K562 (cell line): ENCODE measurements around the gene CPB1. TPM values are rescaled to one million over a fixed set of nuclear protein-coding genes. Genes with fewer than 3 reads are reported as not detected.

Experiments used
- ATAC-seq: fragments of 200-7000 bp; cut with Tn5 transposase; 3 replicates; pipeline ENCODE4 v1.9.1; 2020; ENCODE audit warnings: moderate library complexity
- BruUV-seq: library from RNA; stranded (reverse); fragments of 400-500 nt; replicated peaks from 2 replicates; lab custom pipeline; 2021; lab: Mats Ljungman, UMichigan
- CTCF ChIA-PET: fragments of 300-600 bp; formaldehyde crosslinking; extraction: SDS; loops from one replicate; lab custom pipeline; 2021; ENCODE audit warnings: low intra/inter-chr PET ratio; lab: Yijun Ruan, JAX
- POLR2A ChIA-PET: fragments of 300-600, 350-650 bp; sonication (Branson Sonifier 250); formaldehyde crosslinking; extraction: SDS; loops from one replicate; lab custom pipeline; 2021; ENCODE audit warnings: antibody characterized with exemption, inconsistent platforms; lab: Yijun Ruan, JAX
- DNase-seq, 4 experiments: peaks; one replicate each; pipeline versions ENCODE4 v3.0.0 to v3.0.0-alpha.2; 2011 to 2018; ENCODE audit warnings: low spot score in 3 of 4, mixed read lengths in 3 of 4; ENCODE audit errors: extremely low read depth in 1 of 4
- FAIRE-seq: peaks from 2 replicates; lab custom pipeline; 2011; peaks lifted over from hg19 to GRCh38; lab: Jason Lieb, UNC
- H2AFZ ChIP-seq: 2 replicates; pipeline ENCODE4 v1.6.0; 2011; ENCODE audit warnings: low read depth, low read length, control low read depth, inconsistent platforms
- H3K27ac ChIP-seq: fragments of 200-600 bp; 3 replicates; pipeline ENCODE4 v1.8.0; 2011; ENCODE audit warnings: low read depth, mild to moderate bottlenecking, control low read depth, inconsistent platforms, low read length, moderate library complexity, mixed read lengths; ENCODE audit errors: extremely low read depth
- H3K27me3 ChIP-seq, 2 experiments: fragments of 300-600 bp in 1 of 2; 2 replicates in 1 of 2; 3 replicates in 1 of 2; pipeline versions ENCODE4 v1.6.0 to v1.8.0; 2011; ENCODE audit warnings: inconsistent platforms in 2 of 2, low read length in 2 of 2, mild to moderate bottlenecking in 1 of 2, mixed read lengths in 1 of 2, moderate library complexity in 1 of 2; ENCODE audit not compliant: control insufficient read depth in 2 of 2, insufficient read depth in 2 of 2
- H3K36me3 ChIP-seq: fragments of 300-600 bp; 3 replicates; pipeline ENCODE4 v1.8.0; 2011; ENCODE audit warnings: mild to moderate bottlenecking, low read length, inconsistent platforms; ENCODE audit not compliant: control insufficient read depth, insufficient read depth
- H3K4me1 ChIP-seq, 2 experiments: fragments of 200-600 bp in 1 of 2; replicated peaks in 1 of 2; 2 replicates in 1 of 2; 3 replicates in 1 of 2; pipeline versions ENCODE4 v1.5.1 to v1.8.0; 2011; ENCODE audit warnings: inconsistent platforms in 2 of 2, low read length in 2 of 2, mild to moderate bottlenecking in 1 of 2, mixed read lengths in 1 of 2, moderate library complexity in 1 of 2; ENCODE audit not compliant: control insufficient read depth in 2 of 2, insufficient read depth in 2 of 2
- H3K4me2 ChIP-seq: 2 replicates; pipeline ENCODE4 v1.6.1; 2011; ENCODE audit warnings: low read length, control low read depth, inconsistent platforms, mixed read lengths; ENCODE audit not compliant: insufficient read depth
- H3K4me3 ChIP-seq: fragments of 200-600 bp; sonication (generic), shearing (Covaris generic); 2 replicates; pipeline ENCODE4 v1.5.1; 2016; ENCODE audit warnings: control low read depth, inconsistent platforms
- H3K79me2 ChIP-seq: fragments of 200-600 bp; 3 replicates; pipeline ENCODE4 v1.8.0; 2011; ENCODE audit warnings: low read length, inconsistent platforms; ENCODE audit not compliant: control insufficient read depth, insufficient read depth
- H3K9ac ChIP-seq, 2 experiments: 2 replicates each; pipeline versions ENCODE4 v1.6.0 to v1.6.1; 2011; ENCODE audit warnings: low read depth in 2 of 2, low read length in 2 of 2, control low read depth in 1 of 2, inconsistent platforms in 1 of 2, mild to moderate bottlenecking in 1 of 2, mixed read lengths in 1 of 2; ENCODE audit not compliant: insufficient read depth in 1 of 2
- H3K9me1 ChIP-seq: one replicate; pipeline ENCODE4 v1.6.0; 2011; ENCODE audit warnings: inconsistent platforms, mild to moderate bottlenecking, low read length, moderate library complexity; ENCODE audit not compliant: control insufficient read depth, insufficient read depth
- H3K9me3 ChIP-seq: replicated peaks from 2 replicates; pipeline ENCODE4 v1.5.1; 2011; ENCODE audit warnings: low read depth, low read length, inconsistent platforms; ENCODE audit not compliant: control insufficient read depth, insufficient read depth
- H4K20me1 ChIP-seq: replicated peaks from 2 replicates; pipeline ENCODE4 v1.6.1; 2011; ENCODE audit warnings: low read length, inconsistent platforms, mixed read lengths; ENCODE audit not compliant: control insufficient read depth, insufficient read depth
- BRF1 ChIP-seq: IDR thresholded peaks from 3 replicates; pipeline ENCODE4 v1.6.1; 2011; ENCODE audit warnings: borderline replicate concordance, mild to moderate bottlenecking; ENCODE audit not compliant: insufficient read length; ENCODE audit errors: extremely low read depth
- CTCF ChIP-seq, 3 experiments: IDR thresholded peaks in 2 of 3; conservative IDR thresholded peaks in 1 of 3; 2 replicates each; pipeline ENCODE4 v1.5.1; 2011 to 2012; ENCODE audit warnings: low read length in 3 of 3, mild to moderate bottlenecking in 3 of 3, control low read depth in 2 of 3, improper control_type of control experiment in 1 of 3, inconsistent platforms in 1 of 3, low read depth in 1 of 3, mixed read lengths in 1 of 3, moderate library complexity in 1 of 3; ENCODE audit not compliant: insufficient read depth in 2 of 3
- HNRNPK ChIP-seq: fragments of 200-400 bp; formaldehyde crosslinking; IDR thresholded peaks from one replicate; pipeline ENCODE4 v1.6.1; 2018; ENCODE audit warnings: mild to moderate bottlenecking, low read depth, low read length; ENCODE audit not compliant: poor library complexity, severe bottlenecking
- NFIX ChIP-seq: fragments of 250-450 bp; sonication (Bioruptor Pico); IDR thresholded peaks from 2 replicates; pipeline ENCODE4 v1.4.0; 2020; ENCODE audit warnings: low read depth, mild to moderate bottlenecking, moderate library complexity
- PTBP1 ChIP-seq: fragments of 200-400 bp; formaldehyde crosslinking; IDR thresholded peaks from 2 replicates; pipeline ENCODE4 v1.6.1; 2017; ENCODE audit warnings: low read depth, low read length
- RAD21 ChIP-seq, 2 experiments: fragments of 250-450 bp in 1 of 2; fragments of 450-650 bp in 1 of 2; sonication (Bioruptor Pico) in 1 of 2; formaldehyde crosslinking in 1 of 2; IDR thresholded peaks in 1 of 2; conservative IDR thresholded peaks in 1 of 2; 2 replicates each; pipeline versions ENCODE4 v1.4.0 to v1.8.0; 2020 to 2022; ENCODE audit warnings: mild to moderate bottlenecking in 2 of 2, moderate library complexity in 1 of 2
- SP2 ChIP-seq: IDR thresholded peaks from 2 replicates; pipeline ENCODE4 v1.6.1; 2011; ENCODE audit warnings: mild to moderate bottlenecking, low read depth, low read length, moderate library complexity; ENCODE audit not compliant: poor library complexity, severe bottlenecking; ENCODE audit errors: extremely low read depth
- ZNF311 ChIP-seq: fragments of 250-450 bp; sonication (Bioruptor Pico); IDR thresholded peaks from 2 replicates; pipeline ENCODE4 v1.4.0; 2020; ENCODE audit warnings: mild to moderate bottlenecking, moderate library complexity
- ZNF586 ChIP-seq: fragments of 450-650 bp; formaldehyde crosslinking; conservative IDR thresholded peaks from 2 replicates; pipeline ENCODE4 v1.4.0; 2020; ENCODE audit warnings: mild to moderate bottlenecking, moderate library complexity
- in situ Hi-C: fragments of 300-500 bp; cut with MboI; formaldehyde crosslinking; loops from 4 replicates; pipeline ENCODE4 v1.15.0; 2018; ENCODE audit warnings: inconsistent platforms, mixed read lengths
- intact Hi-C: fragments of 100-400 bp; cut with micrococcal nuclease; formaldehyde crosslinking; loops from 2 replicates; pipeline ENCODE4 v1.14.2; 2022
- polyA plus RNA-seq, 8 experiments: library from polyadenylated mRNA; depleted of rRNA in 4 of 8; stranded (reverse) in 5 of 8; unstranded in 3 of 8; fragments of >200 nt; fragmentation: Nextera tagmentation in 2 of 8; fragmentation: Illumina TruSeq in 1 of 8; extraction: Ambion mirVana in 2 of 8; extraction: Trizol in 1 of 8; gene quantifications; 2 replicates each; pipeline versions ENCODE4 v1.2.1 to v1.2.3, GENCODE V29; 2011 to 2014; ENCODE audit warnings: inconsistent platforms in 1 of 8, missing spikeins in 1 of 8
- total RNA-seq, 7 experiments: library from RNA; depleted of rRNA in 6 of 7; stranded (reverse); fragments of >200 nt in 6 of 7; fragmentation: Illumina TruSeq in 2 of 7; extraction: Trizol in 2 of 7; gene quantifications; 2 replicates each; pipeline versions ENCODE4 v1.2.1 to v1.2.3, GENCODE V29; 2011 to 2021; ENCODE audit warnings: low replicate concordance in 1 of 7
- TF ChIP-seq, protein P1 (sequence below): fragments of 450-650 bp; IDR thresholded peaks from 2 replicates; pipeline ENCODE4 v1.6.1; 2018; ENCODE audit not compliant: partially characterized antibody

Gene CPB1
- total and polyA plus RNA-seq, 9 of the 15 experiments (the other 6 are each of a cell fraction or from before 2014, with no cell fraction given) = 3.7 TPM; not detected in 8

DNA sequence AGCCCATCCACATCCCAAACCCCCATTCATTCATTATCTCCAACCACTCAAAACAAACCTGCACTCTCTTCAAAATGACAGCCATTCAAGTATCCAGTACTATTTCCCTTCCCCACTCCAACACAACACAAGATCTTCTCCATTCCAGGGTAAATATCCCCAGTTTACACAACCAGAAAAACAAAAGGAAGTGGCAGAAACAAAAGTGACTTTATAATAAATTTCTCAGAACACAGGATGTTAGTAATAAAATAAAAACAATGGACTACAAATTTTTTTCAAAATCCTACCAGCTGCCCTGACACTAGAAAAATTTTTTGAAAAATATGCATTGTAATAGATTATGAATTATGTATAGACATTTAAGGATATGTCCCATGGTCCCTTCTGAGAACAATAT lies 51.6 kb downstream of the CPB1 start:
- H4K20me1 ChIP-seq = no peaks in the 10 kb centered on the region
- H3K4me2 ChIP-seq = no peak overlapping the region
- H2AFZ ChIP-seq = no peak overlapping the region
- no peak for TF ChIP-seq HNRNPK
- no peak for TF ChIP-seq BRF1
- DNase-seq = no peak
- no peaks in the 10 kb centered on the region for H3K9me3 ChIP-seq
- no peak overlapping the region for H3K9ac ChIP-seq
- no peak for FAIRE-seq
- no peaks in the 10 kb centered on the region for H3K36me3 ChIP-seq
- no peaks in the 10 kb centered on the region for H3K4me1 ChIP-seq
- intact Hi-C loops (no loop called here), in situ Hi-C loops (no loop called here)
- ATAC-seq = no peak
- no peaks in the 10 kb centered on the region for H3K27me3 ChIP-seq
- no peak overlapping the region for H3K4me3 ChIP-seq
- ChIA-PET CTCF (no interaction called here), POLR2A (no interaction called here)
- no peaks in the 10 kb centered on the region for H3K9me1 ChIP-seq
- no peak overlapping the region for H3K27ac ChIP-seq
- BruUV-seq = no TSS peak
- no peaks in the 10 kb centered on the region for H3K79me2 ChIP-seq

DNA sequence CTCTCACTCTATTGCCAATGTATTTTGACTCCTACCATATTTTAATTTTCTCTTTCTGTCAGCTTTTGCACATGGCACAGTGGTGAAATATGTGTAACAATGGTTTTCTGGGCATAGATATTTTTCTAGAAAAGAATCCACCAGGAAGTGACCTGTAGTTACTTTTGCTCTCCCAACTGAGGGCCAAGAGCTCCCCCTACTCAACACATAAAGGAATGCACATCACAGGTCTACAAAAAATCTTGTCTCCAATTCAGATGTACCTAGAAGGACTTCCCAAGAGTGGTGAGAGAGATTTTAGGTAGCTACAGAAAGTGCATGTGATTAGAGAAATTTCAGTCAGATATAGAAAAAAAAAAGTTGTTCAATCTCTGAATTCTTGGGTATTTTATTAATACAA lies 53.1 kb downstream of the CPB1 start:
- H2AFZ ChIP-seq = no peak overlapping the region
- ChIA-PET POLR2A (interaction anchor here (0.6 kb wide), 1 partner anchor 191 kb away, joined by 3 read pairs; no protein-coding TSS in a partner anchor), CTCF (no interaction called here)
- H4K20me1 ChIP-seq = no peaks in the 10 kb centered on the region
- no peak overlapping the region for H3K4me3 ChIP-seq
- H3K9me3 ChIP-seq = no peaks in the 10 kb centered on the region
- no peak for FAIRE-seq
- in situ Hi-C loops (no loop called here), intact Hi-C loops (no loop called here)
- no peaks in the 10 kb centered on the region for H3K27me3 ChIP-seq
- no peaks in the 10 kb centered on the region for H3K4me1 ChIP-seq
- ATAC-seq = peak; percentile 48; the same call in 1 of the 3 replicates
- H3K4me2 ChIP-seq = no peak overlapping the region
- H3K27ac ChIP-seq = no peak overlapping the region
- H3K9ac ChIP-seq = no peak overlapping the region
- H3K9me1 ChIP-seq = no peaks in the 10 kb centered on the region
- no TSS peak for BruUV-seq
- peak in 2 of 4 experiments; percentile 12 to 13 for DNase-seq
- no peaks in the 10 kb centered on the region for H3K36me3 ChIP-seq
- no peaks in the 10 kb centered on the region for H3K79me2 ChIP-seq
- TF ChIP-seq, protein P1, sequence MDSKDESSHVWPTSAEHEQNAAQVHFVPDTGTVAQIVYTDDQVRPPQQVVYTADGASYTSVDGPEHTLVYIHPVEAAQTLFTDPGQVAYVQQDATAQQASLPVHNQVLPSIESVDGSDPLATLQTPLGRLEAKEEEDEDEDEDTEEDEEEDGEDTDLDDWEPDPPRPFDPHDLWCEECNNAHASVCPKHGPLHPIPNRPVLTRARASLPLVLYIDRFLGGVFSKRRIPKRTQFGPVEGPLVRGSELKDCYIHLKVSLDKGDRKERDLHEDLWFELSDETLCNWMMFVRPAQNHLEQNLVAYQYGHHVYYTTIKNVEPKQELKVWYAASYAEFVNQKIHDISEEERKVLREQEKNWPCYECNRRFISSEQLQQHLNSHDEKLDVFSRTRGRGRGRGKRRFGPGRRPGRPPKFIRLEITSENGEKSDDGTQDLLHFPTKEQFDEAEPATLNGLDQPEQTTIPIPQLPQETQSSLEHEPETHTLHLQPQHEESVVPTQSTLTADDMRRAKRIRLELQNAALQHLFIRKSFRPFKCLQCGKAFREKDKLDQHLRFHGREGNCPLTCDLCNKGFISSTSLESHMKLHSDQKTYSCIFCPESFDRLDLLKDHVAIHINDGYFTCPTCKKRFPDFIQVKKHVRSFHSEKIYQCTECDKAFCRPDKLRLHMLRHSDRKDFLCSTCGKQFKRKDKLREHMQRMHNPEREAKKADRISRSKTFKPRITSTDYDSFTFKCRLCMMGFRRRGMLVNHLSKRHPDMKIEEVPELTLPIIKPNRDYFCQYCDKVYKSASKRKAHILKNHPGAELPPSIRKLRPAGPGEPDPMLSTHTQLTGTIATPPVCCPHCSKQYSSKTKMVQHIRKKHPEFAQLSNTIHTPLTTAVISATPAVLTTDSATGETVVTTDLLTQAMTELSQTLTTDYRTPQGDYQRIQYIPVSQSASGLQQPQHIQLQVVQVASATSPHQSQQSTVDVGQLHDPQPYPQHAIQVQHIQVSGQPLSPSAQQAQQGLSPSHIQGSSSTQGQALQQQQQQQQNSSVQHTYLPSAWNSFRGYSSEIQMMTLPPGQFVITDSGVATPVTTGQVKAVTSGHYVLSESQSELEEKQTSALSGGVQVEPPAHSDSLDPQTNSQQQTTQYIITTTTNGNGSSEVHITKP = no peak
- TF ChIP-seq CTCF (IDR thresholded peaks at IDR 0.05 in 2 of 3, conservative IDR thresholded peaks at IDR 0.05 in 1 of 3; ENCODE audit: insufficient read depth in 2 of 3, low read depth in 1 of 3, low read length in 3 of 3) (peak; percentile 9 to 36 (median 24); a peak in 3 of 6 replicates), ZNF311 (CRISPR knock-in tag) (no peak), SP2 (no peak), RAD21 (CRISPR knock-in tag; conservative IDR thresholded peaks at IDR 0.05 in 1 of 2, IDR thresholded peaks at IDR 0.05 in 1 of 2) (peak; percentile 8 to 44; a peak in 2 of 4 replicates), NFIX (no peak), ZNF586 (no peak), PTBP1 (no peak)
